Keratinocyte (primary cell): ENCODE results near the gene BRINP3. TPM values are rescaled to one million over a fixed set of nuclear protein-coding genes. Genes with fewer than 3 reads are reported as not detected.

ENCODE experiments used
- DNase-seq: peaks from one replicate; pipeline ENCODE4 v3.0.0-alpha.2; 2011; ENCODE audit warnings: low read depth, missing footprints, low spot score
- FAIRE-seq: peaks from 2 replicates; lab custom pipeline; 2011; peaks lifted over from hg19 to GRCh38; lab: Jason Lieb, UNC
- H2AFZ ChIP-seq: 2 replicates; pipeline ENCODE4 v1.6.0; 2012; ENCODE audit warnings: low read length, control low read depth, inconsistent platforms; ENCODE audit not compliant: control insufficient read depth
- H3K27ac ChIP-seq: 2 replicates; pipeline ENCODE4 v1.5.1; 2011; ENCODE audit warnings: low read length; ENCODE audit not compliant: control insufficient read depth, insufficient read depth
- H3K27me3 ChIP-seq: 3 replicates; pipeline ENCODE4 v1.6.0; 2011; ENCODE audit warnings: low read length; ENCODE audit not compliant: control insufficient read depth, insufficient read depth; ENCODE audit errors: extremely low read depth
- H3K36me3 ChIP-seq, 2 experiments: 2 replicates in 1 of 2; 3 replicates in 1 of 2; pipeline ENCODE4 v1.5.1; 2011; ENCODE audit warnings: low read length in 2 of 2, mild to moderate bottlenecking in 1 of 2; ENCODE audit not compliant: control insufficient read depth in 2 of 2, insufficient read depth in 2 of 2; ENCODE audit errors: extremely low read depth in 1 of 2
- H3K4me1 ChIP-seq: 3 replicates; pipeline ENCODE4 v1.5.1; 2011; ENCODE audit warnings: low read length; ENCODE audit not compliant: control insufficient read depth, insufficient read depth; ENCODE audit errors: extremely low read depth
- H3K4me2 ChIP-seq: 3 replicates; pipeline ENCODE4 v1.6.0; 2011; ENCODE audit warnings: low read depth, low read length; ENCODE audit not compliant: control insufficient read depth, insufficient read depth; ENCODE audit errors: extremely low read depth
- H3K4me3 ChIP-seq, 3 experiments: fragments of 200-600 bp in 1 of 3; sonication (generic) in 1 of 3; 2 replicates in 2 of 3; 3 replicates in 1 of 3; pipeline ENCODE4 v1.5.1; 2011 to 2016; ENCODE audit warnings: low read length in 3 of 3, mild to moderate bottlenecking in 3 of 3, control low read depth in 2 of 3, inconsistent platforms in 1 of 3, low read depth in 1 of 3, mixed read lengths in 1 of 3, mixed run types in 1 of 3, moderate library complexity in 1 of 3; ENCODE audit not compliant: control insufficient read depth in 2 of 3, insufficient read depth in 2 of 3; ENCODE audit errors: extremely low read depth in 1 of 3
- H3K79me2 ChIP-seq: 2 replicates; pipeline ENCODE4 v1.6.0; 2012; ENCODE audit warnings: low read length; ENCODE audit not compliant: control insufficient read depth, insufficient read depth
- H3K9ac ChIP-seq: 3 replicates; pipeline ENCODE4 v1.6.0; 2011; ENCODE audit warnings: low read length; ENCODE audit not compliant: control insufficient read depth, insufficient read depth; ENCODE audit errors: extremely low read depth
- H3K9me1 ChIP-seq: 3 replicates; pipeline ENCODE4 v1.6.0; 2011; ENCODE audit warnings: low read length; ENCODE audit not compliant: control insufficient read depth, insufficient read depth; ENCODE audit errors: extremely low read depth
- H3K9me3 ChIP-seq: 2 replicates; pipeline ENCODE4 v1.5.1; 2012; ENCODE audit warnings: low read depth, low read length; ENCODE audit not compliant: control insufficient read depth
- H4K20me1 ChIP-seq: 3 replicates; pipeline ENCODE4 v1.6.0; 2011; ENCODE audit warnings: low read length; ENCODE audit not compliant: control insufficient read depth, insufficient read depth; ENCODE audit errors: extremely low read depth
- CTCF ChIP-seq, 3 experiments: IDR thresholded peaks in 1 of 3; conservative IDR thresholded peaks in 1 of 3; optimal IDR thresholded peaks in 1 of 3; 2 replicates in 2 of 3; 3 replicates in 1 of 3; pipeline versions ENCODE3 to v1.5.1; 2011; ENCODE audit warnings: low read length in 3 of 3, mild to moderate bottlenecking in 3 of 3, moderate library complexity in 2 of 3, control low read depth in 1 of 3, inconsistent platforms in 1 of 3; ENCODE audit not compliant: insufficient read depth in 2 of 3; ENCODE audit errors: extremely low read depth in 1 of 3
- EZH2 ChIP-seq: IDR thresholded peaks from one replicate; pipeline ENCODE4 v1.6.1; 2012; ENCODE audit warnings: inconsistent platforms, mild to moderate bottlenecking, low read length, moderate library complexity
- dilution Hi-C: fragments of 300-500 bp; cut with MboI; formaldehyde crosslinking; loops from one replicate; pipeline ENCODE4 v1.7.0; 2020; ENCODE audit warnings: low sequenced_read_pairs; ENCODE audit not compliant: extremely low pct_ligation_motif_present
- polyA plus RNA-seq, 5 experiments: library from polyadenylated mRNA; depleted of rRNA in 3 of 5; stranded (reverse) in 3 of 5; stranded (forward) in 1 of 5; unstranded in 1 of 5; fragments of >200 nt; gene quantifications; 1 replicate in 1 of 5; 2 replicates in 3 of 5; 3 replicates in 1 of 5; pipeline versions ENCODE4 v1.2.1 to v1.2.3, GENCODE V29; 2011 to 2012; ENCODE audit warnings: missing spikeins in 2 of 5, low read depth in 1 of 5, low replicate concordance in 1 of 5

The BRINP3 gene
- polyA plus RNA-seq, 1 donor (not counting 4 experiments of a cell fraction or from before 2014, with no cell fraction given) = not detected

- no peak overlapping the region for H3K4me2 ChIP-seq
- no peak for FAIRE-seq
- no peak for DNase-seq
- no peaks in the 10 kb centered on the region for H3K36me3 ChIP-seq
- H3K4me3 ChIP-seq = no peak overlapping the region
- H3K9ac ChIP-seq = no peak overlapping the region
- H3K27ac ChIP-seq = no peak overlapping the region
- no peaks in the 10 kb centered on the region for H3K4me1 ChIP-seq
- H2AFZ ChIP-seq = no peak overlapping the region
- no peaks in the 10 kb centered on the region for H3K9me3 ChIP-seq
- H4K20me1 ChIP-seq = no peaks in the 10 kb centered on the region
- dilution Hi-C loops = no loop called here
- no peaks in the 10 kb centered on the region for H3K79me2 ChIP-seq
- TF ChIP-seq CTCF (optimal IDR thresholded peaks at IDR 0.05 in 1 of 3, IDR thresholded peaks at IDR 0.05 in 1 of 3, conservative IDR thresholded peaks at IDR 0.05 in 1 of 3; ENCODE audit: extremely low read depth in 1 of 3, insufficient read depth in 2 of 3, low read length in 3 of 3) (no peak), EZH2 (no peak)
- H3K27me3 ChIP-seq = peaks cover 2% of the 10 kb centered on the region
- H3K9me1 ChIP-seq = no peaks in the 10 kb centered on the region
Measured at GRCh38 chr1:190484045-190484444, 6.4 kb upstream of the BRINP3 start.

- Histone ChIP-seq H3K4me1 (peaks cover 6% of the 10 kb centered on the region), H3K9me1 (no peaks in the 10 kb centered on the region), H2AFZ (no peak overlapping the region), H3K9me3 (no peaks in the 10 kb centered on the region), H3K9ac (no peak overlapping the region), H3K36me3 (no peaks in the 10 kb centered on the region), H4K20me1 (no peaks in the 10 kb centered on the region), H3K27ac (no peak overlapping the region), H3K4me3 (no peak overlapping the region), H3K27me3 (peaks cover 32% of the 10 kb centered on the region), H3K4me2 (no peak overlapping the region), H3K79me2 (no peaks in the 10 kb centered on the region)
- FAIRE-seq = no peak
- TF ChIP-seq EZH2 (no peak), CTCF (optimal IDR thresholded peaks at IDR 0.05 in 1 of 3, IDR thresholded peaks at IDR 0.05 in 1 of 3, conservative IDR thresholded peaks at IDR 0.05 in 1 of 3; ENCODE audit: extremely low read depth in 1 of 3, insufficient read depth in 2 of 3, low read length in 3 of 3) (no peak)
- dilution Hi-C loops = no loop called here
- DNase-seq = no peak
Measured at GRCh38 chr1:190480231-190480630, 2.6 kb upstream of the BRINP3 start.
